A673 (cell line): ENCODE results near the gene C19orf53.
"Not testable (repeated sequence)": the region's sequence is repeated elsewhere in the genome, so short reads cannot be mapped to it uniquely, and the experiment has no call there.

Experiments used
- CTCF ChIP-seq: fragments of 300-800, 200-600 bp; sonication (generic); conservative IDR thresholded peaks from 2 replicates; pipeline ENCODE4 v1.5.1; 2017; ENCODE audit warnings: low read depth, mild to moderate bottlenecking, antibody characterized with exemption, low read length, moderate library complexity, mixed read lengths
- EZH2 ChIP-seq: fragments of 200-600 bp; sonication (generic); IDR thresholded peaks from 2 replicates; pipeline ENCODE4 v1.6.1; 2017; ENCODE audit warnings: borderline replicate concordance, low read depth, mild to moderate bottlenecking, mixed read lengths, antibody characterized with exemption, low read length; ENCODE audit not compliant: poor library complexity, severe bottlenecking

GRCh38 chr19:13793317-13793716, 19.1 kb downstream of the C19orf53 start:
- not testable (repeated sequence) for TF ChIP-seq CTCF, EZH2
